B cell (primary cell): Measurements from ENCODE around the gene TMEM156.

Source experiments
- CTCF ChIP-seq: fragments of 200-600 bp; IDR thresholded peaks from one replicate; pipeline ENCODE4 v1.8.0; 2022; ENCODE audit warnings: antibody characterized with exemption, mild to moderate bottlenecking
- EZH2 ChIP-seq: IDR thresholded peaks from 2 replicates; pipeline ENCODE4 v1.6.1; 2012; ENCODE audit warnings: borderline replicate concordance, low read depth, mild to moderate bottlenecking, moderate library complexity, low read length; ENCODE audit not compliant: insufficient read depth, poor library complexity, severe bottlenecking

- TF ChIP-seq CTCF (no peak), EZH2 (no peak)
Measured at GRCh38 chr4:38979511-38980230, 52.5 kb downstream of the TMEM156 start.
